Measurements from ENCODE around the gene GDE1. TPM values are rescaled to one million over a fixed set of nuclear protein-coding genes. Genes with fewer than 3 reads are reported as not detected.
A peak's percentile ranks its signal among the peaks of the same experiment; 100 is the strongest.

Gene GDE1
- total RNA-seq, 1 donor from 2014 or later = 27.4 TPM

DNA sequence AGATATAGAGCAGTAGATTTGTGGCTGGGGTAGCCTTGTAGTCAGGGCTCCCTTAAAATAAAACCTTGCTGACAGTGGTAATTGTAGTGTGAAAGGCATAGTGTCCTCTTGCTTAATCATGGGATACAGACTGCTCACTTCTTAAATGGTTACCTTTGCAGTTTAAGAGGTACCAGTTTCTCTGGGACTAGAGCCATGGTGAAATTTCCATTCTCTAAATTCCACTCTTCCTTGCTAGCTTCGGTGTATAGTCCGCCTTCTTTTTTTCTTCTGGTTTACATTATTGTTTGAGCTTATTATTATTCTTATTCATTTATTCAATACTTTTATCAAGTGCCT lies 3.5 kb upstream of the GDE1 start:
- Histone ChIP-seq H3K9me3 (no peaks in the 10 kb centered on the region), H3K27ac (no peak overlapping the region), H3K4me3 (peak overlapping the region; percentile 98 to 100), H3K4me1 (peaks cover 2 to 19% of the 10 kb centered on the region in 2 donors), H3K27me3 (no peaks in the 10 kb centered on the region), H3K36me3 (peaks cover 4 to 12% of the 10 kb centered on the region in 2 donors)
- intact Hi-C loops (cut with DNase I) = no loop called here
- DNase-seq (ENCODE audit: low spot score in 2 of 2) = no peak
- TF ChIP-seq, protein P1, sequence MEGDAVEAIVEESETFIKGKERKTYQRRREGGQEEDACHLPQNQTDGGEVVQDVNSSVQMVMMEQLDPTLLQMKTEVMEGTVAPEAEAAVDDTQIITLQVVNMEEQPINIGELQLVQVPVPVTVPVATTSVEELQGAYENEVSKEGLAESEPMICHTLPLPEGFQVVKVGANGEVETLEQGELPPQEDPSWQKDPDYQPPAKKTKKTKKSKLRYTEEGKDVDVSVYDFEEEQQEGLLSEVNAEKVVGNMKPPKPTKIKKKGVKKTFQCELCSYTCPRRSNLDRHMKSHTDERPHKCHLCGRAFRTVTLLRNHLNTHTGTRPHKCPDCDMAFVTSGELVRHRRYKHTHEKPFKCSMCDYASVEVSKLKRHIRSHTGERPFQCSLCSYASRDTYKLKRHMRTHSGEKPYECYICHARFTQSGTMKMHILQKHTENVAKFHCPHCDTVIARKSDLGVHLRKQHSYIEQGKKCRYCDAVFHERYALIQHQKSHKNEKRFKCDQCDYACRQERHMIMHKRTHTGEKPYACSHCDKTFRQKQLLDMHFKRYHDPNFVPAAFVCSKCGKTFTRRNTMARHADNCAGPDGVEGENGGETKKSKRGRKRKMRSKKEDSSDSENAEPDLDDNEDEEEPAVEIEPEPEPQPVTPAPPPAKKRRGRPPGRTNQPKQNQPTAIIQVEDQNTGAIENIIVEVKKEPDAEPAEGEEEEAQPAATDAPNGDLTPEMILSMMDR (IDR thresholded peaks at IDR 0.05) = no peak

DNA sequence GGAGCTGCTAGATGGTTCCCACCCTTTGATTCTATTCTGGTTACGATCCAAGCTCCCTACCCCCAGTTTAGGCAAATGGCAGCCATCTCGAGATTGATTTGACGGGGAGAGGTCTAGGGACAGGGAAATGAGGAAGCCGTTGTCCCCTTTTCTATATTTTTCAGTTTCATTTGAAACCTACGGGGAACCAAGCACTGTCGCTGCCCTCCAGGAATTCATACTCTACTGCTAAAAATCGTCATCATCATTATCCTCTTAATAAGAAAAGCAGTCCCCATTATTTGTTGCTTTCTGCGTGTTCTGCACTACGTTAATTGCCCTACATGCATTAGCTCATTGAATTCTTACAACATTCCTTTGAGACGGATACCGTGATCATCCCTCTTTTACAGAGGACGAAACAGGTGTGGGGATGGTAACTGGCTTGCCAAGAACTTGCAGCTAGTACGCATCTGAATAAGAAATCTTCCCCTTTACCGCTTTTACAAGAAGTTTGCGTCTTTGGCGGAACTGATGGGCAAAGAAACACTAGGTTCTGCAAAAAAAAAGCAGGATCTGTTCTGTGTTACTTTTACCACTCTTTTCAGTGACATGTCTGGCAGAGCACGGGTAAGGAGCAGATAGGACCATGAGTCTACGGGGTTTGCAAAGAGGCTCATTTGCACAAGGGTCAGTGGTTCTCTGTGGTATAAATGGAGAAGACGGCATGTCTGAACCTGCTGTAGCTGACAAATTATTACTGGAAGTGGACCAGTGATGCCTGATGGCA lies 2.9 kb upstream of the GDE1 start:
- H3K27ac ChIP-seq = peak overlapping the region; percentile 68 to 78
- peaks cover 6 to 25% of the 10 kb centered on the region in 2 donors for H3K4me1 ChIP-seq
- peaks cover 4 to 12% of the 10 kb centered on the region in 2 donors for H3K36me3 ChIP-seq
- no peaks in the 10 kb centered on the region for H3K9me3 ChIP-seq
- DNase-seq (ENCODE audit: low spot score in 2 of 2) = no peak
- peak overlapping the region; percentile 98 to 100 for H3K4me3 ChIP-seq
- H3K27me3 ChIP-seq = no peaks in the 10 kb centered on the region
- intact Hi-C loops (cut with DNase I) = loop anchor here (5.0 kb wide), 1 partner anchor 437 kb away; no protein-coding TSS in a partner anchor
- TF ChIP-seq, protein P1 (IDR thresholded peaks at IDR 0.05) = no peak

DNA sequence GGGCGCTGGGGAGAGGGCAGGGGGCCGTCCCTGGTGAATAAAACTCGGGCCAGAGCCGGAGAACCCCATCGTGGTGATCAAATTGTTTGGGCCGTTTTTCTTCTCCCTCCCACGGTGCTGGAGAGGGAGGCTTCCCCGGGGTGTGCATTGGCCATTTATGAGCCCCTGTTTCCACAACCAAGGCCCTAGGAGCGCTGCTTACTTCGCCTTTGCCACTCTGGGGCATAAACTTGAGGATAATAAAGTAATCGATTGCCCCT lies 2.4 kb upstream of the GDE1 start:
- H3K4me3 ChIP-seq = peak overlapping the region; percentile 98 to 100
- no peak for DNase-seq (ENCODE audit: low spot score in 2 of 2)
- peaks cover 6 to 29% of the 10 kb centered on the region in 2 donors for H3K4me1 ChIP-seq
- peak overlapping the region; percentile 68 to 78 for H3K27ac ChIP-seq
- TF ChIP-seq, protein P1 (IDR thresholded peaks at IDR 0.05) = no peak
- no peaks in the 10 kb centered on the region for H3K9me3 ChIP-seq
- H3K27me3 ChIP-seq = no peaks in the 10 kb centered on the region
- peaks cover 4 to 12% of the 10 kb centered on the region in 2 donors for H3K36me3 ChIP-seq
- intact Hi-C loops (cut with DNase I) = loop anchor here (5.0 kb wide), 1 partner anchor 437 kb away; no protein-coding TSS in a partner anchor

DNA sequence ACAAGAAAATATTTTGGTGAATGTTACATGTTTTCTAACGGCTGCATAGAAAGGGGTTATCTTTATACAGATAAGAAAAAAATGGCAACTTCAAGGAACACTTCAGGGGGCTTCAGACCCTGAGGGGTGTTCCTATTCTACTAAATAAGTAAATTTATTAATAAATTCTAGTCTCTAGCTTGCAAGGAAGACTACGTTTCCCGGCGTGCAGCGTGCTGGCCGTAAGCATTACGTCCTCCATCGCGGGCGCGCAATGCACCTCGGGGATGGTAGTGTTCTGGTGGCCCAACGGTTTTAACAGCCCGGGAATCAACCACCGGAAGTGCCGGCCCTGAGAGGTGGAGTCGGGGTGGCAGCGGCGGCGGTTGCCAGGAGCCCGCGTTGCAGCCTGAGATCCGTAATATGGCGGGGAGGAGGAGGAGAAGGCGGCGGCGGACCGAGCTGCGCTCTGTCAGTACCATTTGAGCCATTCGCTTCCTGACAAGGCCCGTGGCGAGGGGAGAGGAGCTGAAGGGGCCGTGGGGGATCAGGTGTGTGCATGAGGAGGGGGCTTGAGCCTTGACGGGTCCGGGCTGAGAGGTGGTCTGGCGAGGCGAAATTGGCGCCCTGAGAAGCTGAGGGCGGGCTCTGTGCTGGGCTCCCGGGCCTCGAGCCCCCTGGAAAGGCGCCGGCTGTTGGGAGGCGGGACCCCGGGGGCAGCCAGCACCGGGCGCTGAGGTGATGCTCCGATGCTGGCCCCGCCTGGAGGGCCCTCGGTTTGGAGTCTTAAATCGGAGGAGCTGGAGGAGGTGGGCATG lies 1.9 kb upstream of the GDE1 start, which contains the start of gene CCP110:
Gene CCP110, plus strand, starts transcription at position 384 of the 797 bp plus-strand sequence. CDS start 3,940 bp downstream, outside the sequence.
- Histone ChIP-seq H3K27ac (peak within 1 kb of the TSS; percentile 68 to 78), H3K4me3 (peak within 1 kb of the TSS; percentile 98 to 100), H3K9me3 (no peaks in the 10 kb centered on the region), H3K4me1 (peaks cover 6 to 31% of the 10 kb centered on the region in 2 donors), H3K27me3 (no peaks in the 10 kb centered on the region), H3K36me3 (peaks cover 3 to 8% of the 10 kb centered on the region in 2 donors)
- TF ChIP-seq, protein P1 (IDR thresholded peaks at IDR 0.05) = no peak
- peak; percentile 88 to 98 for DNase-seq (ENCODE audit: low spot score in 2 of 2)
- intact Hi-C loops (cut with DNase I) = loop anchor here (2.0 to 5.0 kb wide), 5 partner anchors 193 to 723 kb away; partner anchors contain the start of genes ARL6IP1 and COQ7

DNA sequence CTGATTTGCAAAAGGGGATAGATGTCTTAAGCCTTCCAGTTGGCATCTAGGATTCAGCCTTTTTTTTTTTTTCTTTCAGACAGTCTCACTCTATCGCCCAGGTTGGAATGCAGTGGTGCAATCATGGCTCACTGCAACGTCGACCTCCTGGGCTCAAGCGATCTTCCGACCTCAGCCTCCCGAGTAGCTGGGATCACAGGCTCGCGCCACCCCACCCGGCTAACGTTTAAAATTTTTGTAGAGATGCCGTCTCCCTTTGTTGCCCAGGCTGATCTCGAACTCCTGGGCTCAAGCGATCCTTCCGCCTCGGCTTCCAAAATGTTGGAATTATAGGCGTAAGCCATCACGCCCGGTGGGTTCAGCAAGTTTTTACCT lies 1.3 kb upstream of the GDE1 start:
- intact Hi-C loops (cut with DNase I) = loop anchor here (2.0 to 5.0 kb wide), 5 partner anchors 194 to 722 kb away; partner anchors contain the start of genes ARL6IP1 and COQ7
- Histone ChIP-seq H3K27me3 (no peaks in the 10 kb centered on the region), H3K36me3 (peaks cover 0 to 3% of the 10 kb centered on the region in 2 donors), H3K27ac (no peak overlapping the region), H3K4me1 (peaks cover 6 to 31% of the 10 kb centered on the region in 2 donors), H3K9me3 (no peaks in the 10 kb centered on the region), H3K4me3 (peak overlapping the region in 1 of 2 donors; percentile 100)
- no peak for DNase-seq (ENCODE audit: low spot score in 2 of 2)
- TF ChIP-seq, protein P1 (IDR thresholded peaks at IDR 0.05) = no peak
